ENCODE data around the gene B3GNT3. TPM values are rescaled to one million over a fixed set of nuclear protein-coding genes. Genes with fewer than 3 reads are reported as not detected.
A peak's percentile ranks its signal among the peaks of the same experiment; 100 is the strongest.

B3GNT3 gene
- total and polyA plus RNA-seq, 2 of the 13 experiments (the other 11 are each of a cell fraction or from before 2014, with no cell fraction given): 0.86 to 4.0 TPM

DNA sequence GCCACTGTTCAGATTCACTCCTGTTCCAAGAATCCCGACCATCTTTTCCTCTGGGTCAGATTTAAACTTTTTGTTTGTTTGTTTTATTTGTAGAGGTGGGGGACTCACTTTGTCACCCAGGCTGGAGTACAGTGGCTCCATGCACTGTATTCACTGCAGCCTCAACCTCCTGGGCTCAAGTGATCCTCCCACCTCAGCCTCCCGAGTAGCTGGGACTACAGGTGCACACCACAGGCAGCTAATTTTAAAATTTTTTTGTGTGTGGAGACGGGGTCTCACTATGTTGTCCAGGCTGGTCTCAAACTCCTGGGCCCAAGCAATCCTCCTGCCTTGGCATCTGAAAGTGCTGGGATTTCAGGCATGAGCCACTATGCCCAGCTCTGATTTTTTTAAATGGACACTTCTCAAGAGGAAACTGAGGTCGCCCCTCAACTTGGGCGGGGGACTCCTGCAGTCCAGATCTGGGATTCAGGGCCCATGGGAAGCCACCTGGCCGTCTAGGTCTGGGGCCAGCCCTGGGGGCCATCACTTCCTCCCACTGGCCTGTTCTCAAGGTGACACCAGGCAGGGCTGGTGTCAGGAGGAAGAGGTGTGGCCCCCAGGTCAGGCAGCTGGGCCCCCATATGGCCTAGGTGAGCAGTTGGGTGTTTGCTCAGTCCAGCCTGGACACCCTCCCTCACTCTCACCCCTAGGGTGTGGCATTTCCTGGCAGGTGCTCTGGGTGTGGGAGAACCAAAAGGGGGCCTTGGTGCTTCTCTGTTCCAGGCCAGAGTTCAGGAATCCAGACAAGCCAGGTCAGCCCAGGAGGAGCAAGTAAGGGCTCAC, 1.3 kb downstream of the B3GNT3 start (continued):
- TF ChIP-seq ZNF850 (CRISPR knock-in tag; conservative IDR thresholded peaks at IDR 0.05) (no peak), ZMYM4 (CRISPR knock-in tag; IDR thresholded peaks at IDR 0.05) (no peak), ZNF431 (CRISPR knock-in tag; IDR thresholded peaks at IDR 0.05; ENCODE audit: borderline replicate concordance, low read depth) (peak; percentile 26; the same call in 1 of the 2 replicates), ASH2L (IDR thresholded peaks at IDR 0.05; ENCODE audit: insufficient read length, low read depth, low read length) (no peak), MBNL3 (CRISPR knock-in tag; conservative IDR thresholded peaks at IDR 0.05) (no peak), GMEB1 (CRISPR knock-in tag; IDR thresholded peaks at IDR 0.05; ENCODE audit: borderline replicate concordance) (no peak; the same call in 1 of the 2 replicates), ZNF34 (CRISPR knock-in tag; IDR thresholded peaks at IDR 0.05; ENCODE audit: borderline replicate concordance) (no peak), TBX2 (CRISPR knock-in tag; IDR thresholded peaks at IDR 0.05; ENCODE audit: borderline replicate concordance) (peak; percentile 67; the same call in 1 of the 2 replicates), NFIC (IDR thresholded peaks at IDR 0.05; ENCODE audit: low read length) (no peak), RARA (CRISPR knock-in tag; IDR thresholded peaks at IDR 0.05) (peak; percentile 72), ETS1 (CRISPR knock-in tag; IDR thresholded peaks at IDR 0.05) (no peak), HNF4A (CRISPR knock-in tag; IDR thresholded peaks at IDR 0.05) (peak; percentile 4; the same call in 1 of the 2 replicates), ARNT (IDR thresholded peaks at IDR 0.05) (no peak), SYNCRIP (IDR thresholded peaks at IDR 0.05; ENCODE audit: insufficient read depth, low read depth, low read length) (no peak), ZNF672 (CRISPR knock-in tag; IDR thresholded peaks at IDR 0.05) (no peak), NCOA2 (CRISPR knock-in tag; IDR thresholded peaks at IDR 0.05) (no peak)
- TF ChIP-seq, protein P1, sequence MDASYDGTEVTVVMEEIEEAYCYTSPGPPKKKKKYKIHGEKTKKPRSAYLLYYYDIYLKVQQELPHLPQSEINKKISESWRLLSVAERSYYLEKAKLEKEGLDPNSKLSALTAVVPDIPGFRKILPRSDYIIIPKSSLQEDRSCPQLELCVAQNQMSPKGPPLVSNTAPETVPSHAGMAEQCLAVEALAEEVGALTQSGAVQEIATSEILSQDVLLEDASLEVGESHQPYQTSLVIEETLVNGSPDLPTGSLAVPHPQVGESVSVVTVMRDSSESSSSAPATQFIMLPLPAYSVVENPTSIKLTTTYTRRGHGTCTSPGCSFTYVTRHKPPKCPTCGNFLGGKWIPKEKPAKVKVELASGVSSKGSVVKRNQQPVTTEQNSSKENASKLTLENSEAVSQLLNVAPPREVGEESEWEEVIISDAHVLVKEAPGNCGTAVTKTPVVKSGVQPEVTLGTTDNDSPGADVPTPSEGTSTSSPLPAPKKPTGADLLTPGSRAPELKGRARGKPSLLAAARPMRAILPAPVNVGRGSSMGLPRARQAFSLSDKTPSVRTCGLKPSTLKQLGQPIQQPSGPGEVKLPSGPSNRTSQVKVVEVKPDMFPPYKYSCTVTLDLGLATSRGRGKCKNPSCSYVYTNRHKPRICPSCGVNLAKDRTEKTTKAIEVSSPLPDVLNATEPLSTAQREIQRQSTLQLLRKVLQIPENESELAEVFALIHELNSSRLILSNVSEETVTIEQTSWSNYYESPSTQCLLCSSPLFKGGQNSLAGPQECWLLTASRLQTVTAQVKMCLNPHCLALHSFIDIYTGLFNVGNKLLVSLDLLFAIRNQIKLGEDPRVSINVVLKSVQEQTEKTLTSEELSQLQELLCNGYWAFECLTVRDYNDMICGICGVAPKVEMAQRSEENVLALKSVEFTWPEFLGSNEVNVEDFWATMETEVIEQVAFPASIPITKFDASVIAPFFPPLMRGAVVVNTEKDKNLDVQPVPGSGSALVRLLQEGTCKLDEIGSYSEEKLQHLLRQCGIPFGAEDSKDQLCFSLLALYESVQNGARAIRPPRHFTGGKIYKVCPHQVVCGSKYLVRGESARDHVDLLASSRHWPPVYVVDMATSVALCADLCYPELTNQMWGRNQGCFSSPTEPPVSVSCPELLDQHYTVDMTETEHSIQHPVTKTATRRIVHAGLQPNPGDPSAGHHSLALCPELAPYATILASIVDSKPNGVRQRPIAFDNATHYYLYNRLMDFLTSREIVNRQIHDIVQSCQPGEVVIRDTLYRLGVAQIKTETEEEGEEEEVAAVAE (CRISPR knock-in tag; IDR thresholded peaks at IDR 0.05; ENCODE audit: borderline replicate concordance): peak; percentile 29; the same call in 1 of the 2 replicates
- TF ChIP-seq, protein P2, sequence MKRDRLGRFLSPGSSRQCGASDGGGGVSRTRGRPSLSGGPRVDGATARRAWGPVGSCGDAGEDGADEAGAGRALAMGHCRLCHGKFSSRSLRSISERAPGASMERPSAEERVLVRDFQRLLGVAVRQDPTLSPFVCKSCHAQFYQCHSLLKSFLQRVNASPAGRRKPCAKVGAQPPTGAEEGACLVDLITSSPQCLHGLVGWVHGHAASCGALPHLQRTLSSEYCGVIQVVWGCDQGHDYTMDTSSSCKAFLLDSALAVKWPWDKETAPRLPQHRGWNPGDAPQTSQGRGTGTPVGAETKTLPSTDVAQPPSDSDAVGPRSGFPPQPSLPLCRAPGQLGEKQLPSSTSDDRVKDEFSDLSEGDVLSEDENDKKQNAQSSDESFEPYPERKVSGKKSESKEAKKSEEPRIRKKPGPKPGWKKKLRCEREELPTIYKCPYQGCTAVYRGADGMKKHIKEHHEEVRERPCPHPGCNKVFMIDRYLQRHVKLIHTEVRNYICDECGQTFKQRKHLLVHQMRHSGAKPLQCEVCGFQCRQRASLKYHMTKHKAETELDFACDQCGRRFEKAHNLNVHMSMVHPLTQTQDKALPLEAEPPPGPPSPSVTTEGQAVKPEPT (CRISPR knock-in tag; IDR thresholded peaks at IDR 0.05; ENCODE audit: low read depth): no peak

Data from HepG2 (cell line).